HL-60 (cell line): ENCODE data around the gene SP140L.

ENCODE experiments used
- CTCF ChIP-seq: IDR thresholded peaks from one replicate; pipeline ENCODE4 v1.5.1; 2011; ENCODE audit warnings: low read length, control low read depth, inconsistent platforms; ENCODE audit not compliant: insufficient read depth
- GABPA ChIP-seq: IDR thresholded peaks from 2 replicates; pipeline ENCODE4 v1.6.1; 2012; ENCODE audit warnings: low read depth
- POLR2AphosphoS5 ChIP-seq: IDR thresholded peaks from 2 replicates; pipeline ENCODE4 v1.6.1; 2012; ENCODE audit warnings: low read depth
- SPI1 ChIP-seq: IDR thresholded peaks from 2 replicates; pipeline ENCODE4 v1.6.1; 2012; ENCODE audit warnings: low read depth, mild to moderate bottlenecking, borderline replicate concordance

GRCh38 chr2:230419181-230419580 lies 92.2 kb downstream of the SP140L start:
- TF ChIP-seq CTCF (no peak), GABPA (no peak), POLR2AphosphoS5 (no peak), SPI1 (no peak)
